ENCODE results near the gene BLOC1S2. TPM values are rescaled to one million over a fixed set of nuclear protein-coding genes. Genes with fewer than 3 reads are reported as not detected.

BLOC1S2 gene
- polyA plus RNA-seq, 1 of the 3 experiments (the other 2 are of a cell fraction): 30.4 TPM

GRCh38 chr10:100330079-100330478, 43.6 kb upstream of the BLOC1S2 start, which contains the start of gene PKD2L1:
Gene PKD2L1, minus strand, starts transcription at chr10:100330228. Its CDS starts 125 bp downstream, at chr10:100330103.
- H3K27ac ChIP-seq (ENCODE audit: low read depth in 2 of 2, low read length in 1 of 2): no peak within 1 kb of the TSS
- H3K9me3 ChIP-seq: no peaks in the 10 kb centered on the region
- H3K27me3 ChIP-seq (ENCODE audit: insufficient read depth): peaks cover 59% of the 10 kb centered on the region
- no peaks in the 10 kb centered on the region for H3F3A ChIP-seq (replicated peaks; ENCODE audit: insufficient read depth)
- no peak within 1 kb of the TSS for H3K4me2 ChIP-seq
- no peaks in the 10 kb centered on the region for H3K9me2 ChIP-seq
- H3K9ac ChIP-seq: no peak within 1 kb of the TSS
- ChIA-PET POLR2A (no interaction called here), CTCF (interaction anchor here (0.7 to 24.3 kb wide), 10 partner anchors 9 to 414 kb away, joined by 3 to 432 read pairs (median 4); no protein-coding TSS in a partner anchor)
- H3K4me3 ChIP-seq (ENCODE audit: low read depth in 2 of 2, low read length in 1 of 2): no peak within 1 kb of the TSS
- H3K79me2 ChIP-seq (ENCODE audit: insufficient read depth): no peaks in the 10 kb centered on the region
- H4K20me1 ChIP-seq (ENCODE audit: insufficient read depth): no peaks in the 10 kb centered on the region
- no peak for DNase-seq
- no peak within 1 kb of the TSS for H2AFZ ChIP-seq (ENCODE audit: low read depth)
- 37% methylated on average over 5 of the region's 5 CpGs for WGBS (ENCODE audit: low lambda C conversion rate)
- H3K36me3 ChIP-seq (replicated peaks in 1 of 2; ENCODE audit: control insufficient read depth in 1 of 2, insufficient read depth in 2 of 2, low read length in 1 of 2): no peaks in the 10 kb centered on the region
- H3K4me1 ChIP-seq (ENCODE audit: control insufficient read depth in 1 of 2, insufficient read depth in 2 of 2, low read depth in 1 of 2, low read length in 1 of 2): no peaks in the 10 kb centered on the region
- TF ChIP-seq IRF3 (IDR thresholded peaks at IDR 0.05; ENCODE audit: low read depth, low read length) (no peak), MAX (IDR thresholded peaks at IDR 0.05; ENCODE audit: low read depth) (no peak)

- H3F3A ChIP-seq (replicated peaks; ENCODE audit: insufficient read depth): no peaks in the 10 kb centered on the region
- no peak overlapping the region for H3K4me2 ChIP-seq
- peaks cover 45% of the 10 kb centered on the region for H3K27me3 ChIP-seq (ENCODE audit: insufficient read depth)
- no peak overlapping the region for H3K4me3 ChIP-seq (ENCODE audit: low read depth in 2 of 2, low read length in 1 of 2)
- ChIA-PET CTCF (interaction anchor here (1.3 to 24.3 kb wide), 6 partner anchors 9 to 191 kb away, joined by 3 to 432 read pairs (median 10); no protein-coding TSS in a partner anchor), POLR2A (no interaction called here)
- no peaks in the 10 kb centered on the region for H3K9me2 ChIP-seq
- H4K20me1 ChIP-seq (ENCODE audit: insufficient read depth): no peaks in the 10 kb centered on the region
- TF ChIP-seq SMC3 (IDR thresholded peaks at IDR 0.05; ENCODE audit: low read depth, low read length): no peak
- TF ChIP-seq YY1 (IDR thresholded peaks at IDR 0.05; ENCODE audit: low read depth): no peak
- no peak for TF ChIP-seq GATA2 (CRISPR knock-in tag; IDR thresholded peaks at IDR 0.05)
- TF ChIP-seq FOSL2 (IDR thresholded peaks at IDR 0.05; ENCODE audit: borderline replicate concordance, low read depth): no peak
- TF ChIP-seq NFIC (IDR thresholded peaks at IDR 0.05; ENCODE audit: borderline replicate concordance): no peak
- no peak for TF ChIP-seq TAF1 (IDR thresholded peaks at IDR 0.05; ENCODE audit: borderline replicate concordance, low read depth, low read length)
- TF ChIP-seq TEAD4 (IDR thresholded peaks at IDR 0.05; ENCODE audit: borderline replicate concordance, insufficient read depth): no peak
- no peak for TF ChIP-seq GABPA (IDR thresholded peaks at IDR 0.05; ENCODE audit: low read depth)
- no peak for TF ChIP-seq EP300 (IDR thresholded peaks at IDR 0.05; ENCODE audit: borderline replicate concordance in 1 of 2, low read depth in 1 of 2, low read length in 1 of 2)
- no peak for TF ChIP-seq JUND (IDR thresholded peaks at IDR 0.05)
- TF ChIP-seq MEF2A (IDR thresholded peaks at IDR 0.05; ENCODE audit: borderline replicate concordance, low read depth): no peak
- TF ChIP-seq, protein P1, sequence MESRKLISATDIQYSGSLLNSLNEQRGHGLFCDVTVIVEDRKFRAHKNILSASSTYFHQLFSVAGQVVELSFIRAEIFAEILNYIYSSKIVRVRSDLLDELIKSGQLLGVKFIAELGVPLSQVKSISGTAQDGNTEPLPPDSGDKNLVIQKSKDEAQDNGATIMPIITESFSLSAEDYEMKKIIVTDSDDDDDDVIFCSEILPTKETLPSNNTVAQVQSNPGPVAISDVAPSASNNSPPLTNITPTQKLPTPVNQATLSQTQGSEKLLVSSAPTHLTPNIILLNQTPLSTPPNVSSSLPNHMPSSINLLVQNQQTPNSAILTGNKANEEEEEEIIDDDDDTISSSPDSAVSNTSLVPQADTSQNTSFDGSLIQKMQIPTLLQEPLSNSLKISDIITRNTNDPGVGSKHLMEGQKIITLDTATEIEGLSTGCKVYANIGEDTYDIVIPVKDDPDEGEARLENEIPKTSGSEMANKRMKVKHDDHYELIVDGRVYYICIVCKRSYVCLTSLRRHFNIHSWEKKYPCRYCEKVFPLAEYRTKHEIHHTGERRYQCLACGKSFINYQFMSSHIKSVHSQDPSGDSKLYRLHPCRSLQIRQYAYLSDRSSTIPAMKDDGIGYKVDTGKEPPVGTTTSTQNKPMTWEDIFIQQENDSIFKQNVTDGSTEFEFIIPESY (IDR thresholded peaks at IDR 0.05; ENCODE audit: borderline replicate concordance, low read depth): no peak
- no peak for TF ChIP-seq RAD21 (IDR thresholded peaks at IDR 0.05; ENCODE audit: low read length)
- no peaks in the 10 kb centered on the region for H3K79me2 ChIP-seq (ENCODE audit: insufficient read depth)
- H3K4me1 ChIP-seq (ENCODE audit: control insufficient read depth in 1 of 2, insufficient read depth in 2 of 2, low read depth in 1 of 2, low read length in 1 of 2): no peaks in the 10 kb centered on the region
- DNase-seq: no peak
- no peak overlapping the region for H3K27ac ChIP-seq (ENCODE audit: low read depth in 2 of 2, low read length in 1 of 2)
- H3K36me3 ChIP-seq (replicated peaks in 1 of 2; ENCODE audit: control insufficient read depth in 1 of 2, insufficient read depth in 2 of 2, low read length in 1 of 2): no peaks in the 10 kb centered on the region
- no peak overlapping the region for H3K9ac ChIP-seq
- no peaks in the 10 kb centered on the region for H3K9me3 ChIP-seq
- WGBS (ENCODE audit: low lambda C conversion rate): 32% methylated on average over 5 of the region's 5 CpGs
- no peak overlapping the region for H2AFZ ChIP-seq (ENCODE audit: low read depth)
These were observed 41.7 kb upstream of the BLOC1S2 start for GRCh38 chr10:100328198-100328597.
